Measurements from ENCODE around the gene ACOT9. TPM values are rescaled to one million over a fixed set of nuclear protein-coding genes. Genes with fewer than 3 reads are reported as not detected.
A peak's percentile ranks its signal among the peaks of the same experiment; 100 is the strongest.

Gene ACOT9, protein sequence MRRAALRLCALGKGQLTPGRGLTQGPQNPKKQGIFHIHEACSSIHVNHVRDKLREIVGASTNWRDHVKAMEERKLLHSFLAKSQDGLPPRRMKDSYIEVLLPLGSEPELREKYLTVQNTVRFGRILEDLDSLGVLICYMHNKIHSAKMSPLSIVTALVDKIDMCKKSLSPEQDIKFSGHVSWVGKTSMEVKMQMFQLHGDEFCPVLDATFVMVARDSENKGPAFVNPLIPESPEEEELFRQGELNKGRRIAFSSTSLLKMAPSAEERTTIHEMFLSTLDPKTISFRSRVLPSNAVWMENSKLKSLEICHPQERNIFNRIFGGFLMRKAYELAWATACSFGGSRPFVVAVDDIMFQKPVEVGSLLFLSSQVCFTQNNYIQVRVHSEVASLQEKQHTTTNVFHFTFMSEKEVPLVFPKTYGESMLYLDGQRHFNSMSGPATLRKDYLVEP
- polyA plus RNA-seq (2013): 28.9 TPM

- peaks cover 0 to 5% (median 0%) of the 10 kb centered on the region in 5 experiments for H3K9me3 ChIP-seq (ENCODE audit: control extremely low read depth in 1 of 5, control insufficient read depth in 4 of 5, insufficient read depth in 2 of 5, low read depth in 1 of 5, low read length in 4 of 5)
- POLR2A ChIA-PET: interaction anchor here (0.6 kb wide), 2 partner anchors 14 to 262 kb away, joined by 3 read pairs; no protein-coding TSS in a partner anchor
Observed at GRCh38 chrX:23742697-23743622, at the start of gene ACOT9. Gene ACOT9, minus strand, starts transcription at chrX:23743276. Its CDS starts 132 bp downstream, at chrX:23743144.

DNA sequence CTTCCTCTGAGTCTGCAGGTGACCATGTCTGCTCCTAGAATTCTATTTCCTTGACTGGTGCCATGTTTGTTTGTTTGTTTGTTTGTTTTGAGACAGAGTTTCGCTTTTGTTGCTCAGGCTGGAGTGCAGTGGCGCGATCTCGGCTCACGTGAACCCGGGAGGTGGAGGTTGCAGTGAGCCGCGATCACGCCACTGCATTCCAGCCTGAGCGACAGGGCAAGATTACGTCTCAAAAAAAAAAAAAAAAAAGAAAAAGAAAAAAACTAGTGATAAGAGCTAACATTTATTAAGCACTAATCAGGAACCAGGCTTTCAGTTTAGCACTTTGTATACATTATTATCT lies 47.0 kb upstream of the ACOT9 start:
- ChIA-PET POLR2A (interaction anchor here (0.6 kb wide), 1 partner anchor 13 kb away, joined by 3 read pairs; no protein-coding TSS in a partner anchor), CTCF (interaction anchor here (1.1 kb wide), 1 partner anchor 80 kb away, joined by 3 read pairs; no protein-coding TSS in a partner anchor)
- Histone ChIP-seq H3K4me3 (ENCODE audit: control insufficient read depth in 1 of 7, extremely low read depth in 1 of 7, insufficient read depth in 4 of 7, low read depth in 2 of 7, low read length in 6 of 7) (no peak overlapping the region), H3K9me3 (ENCODE audit: control extremely low read depth in 1 of 5, control insufficient read depth in 4 of 5, insufficient read depth in 2 of 5, low read depth in 1 of 5, low read length in 4 of 5) (no peaks in the 10 kb centered on the region), H3K36me3 (ENCODE audit: control insufficient read depth in 4 of 4, insufficient read depth in 4 of 4, low read length in 3 of 4) (peaks cover 0 to 7% (median 4%) of the 10 kb centered on the region in 4 experiments), H3K4me1 (ENCODE audit: control extremely low read depth in 1 of 4, control insufficient read depth in 4 of 4, insufficient read depth in 4 of 4, low read length in 3 of 4) (peaks cover 0 to 3% (median under 1%) of the 10 kb centered on the region in 4 experiments), H3K27ac (ENCODE audit: insufficient read depth in 1 of 2, low read depth in 1 of 2, low read length in 2 of 2, poor library complexity in 1 of 2, severe bottlenecking in 2 of 2) (no peak overlapping the region), H3K27me3 (replicated peaks in 2 of 5; ENCODE audit: control insufficient read depth in 4 of 5, insufficient read depth in 5 of 5, low read length in 4 of 5) (no peaks in the 10 kb centered on the region)
- 89% methylated on average over 8 of the region's 11 CpGs for WGBS (ENCODE audit: insufficient coverage)
- DNase-seq: no peak

More at GRCh38 chrX:23742697-23743622, at the start of gene ACOT9:
- Histone ChIP-seq H3K4me3 (ENCODE audit: control insufficient read depth in 1 of 7, extremely low read depth in 1 of 7, insufficient read depth in 4 of 7, low read depth in 2 of 7, low read length in 6 of 7) (peak within 1 kb of the TSS; percentile 53 to 84 (median 71)), H3K36me3 (ENCODE audit: control insufficient read depth in 4 of 4, insufficient read depth in 4 of 4, low read length in 3 of 4) (no peaks in the 10 kb centered on the region), H3K27me3 (replicated peaks in 2 of 5; ENCODE audit: control insufficient read depth in 4 of 5, insufficient read depth in 5 of 5, low read length in 4 of 5) (peaks cover 0 to 7% (median 0%) of the 10 kb centered on the region in 5 experiments), H3K27ac (ENCODE audit: insufficient read depth in 1 of 2, low read depth in 1 of 2, low read length in 2 of 2, poor library complexity in 1 of 2, severe bottlenecking in 2 of 2) (peak within 1 kb of the TSS; percentile 40 to 73), H3K4me1 (ENCODE audit: control extremely low read depth in 1 of 4, control insufficient read depth in 4 of 4, insufficient read depth in 4 of 4, low read length in 3 of 4) (peaks cover 0 to 8% (median 2%) of the 10 kb centered on the region in 4 experiments)
- CTCF ChIA-PET: interaction anchor here (0.8 to 2.8 kb wide), 4 partner anchors 11 to 159 kb away, joined by 3 to 14 read pairs (median 3); partner anchors contain the start of gene SAT1
- 30% methylated on average over 72 of the region's 73 CpGs for whole genome bisulfite sequencing (ENCODE audit: insufficient coverage)
- DNase-seq: peak; percentile 81 to 93 (median 90)

- DNase-seq: no peak
- ChIA-PET CTCF (interaction anchor here (0.6 kb wide), 1 partner anchor 119 kb away, joined by 3 read pairs; no protein-coding TSS in a partner anchor), POLR2A (no interaction called here)
- H3K4me3 ChIP-seq (ENCODE audit: control insufficient read depth in 1 of 7, extremely low read depth in 1 of 7, insufficient read depth in 4 of 7, low read depth in 2 of 7, low read length in 6 of 7): no peak overlapping the region
- peaks cover 0 to 6% (median 3%) of the 10 kb centered on the region in 4 experiments for H3K4me1 ChIP-seq (ENCODE audit: control extremely low read depth in 1 of 4, control insufficient read depth in 4 of 4, insufficient read depth in 4 of 4, low read length in 3 of 4)
- H3K36me3 ChIP-seq (ENCODE audit: control insufficient read depth in 4 of 4, insufficient read depth in 4 of 4, low read length in 3 of 4): peaks cover 0 to 7% (median 4%) of the 10 kb centered on the region in 4 experiments
- no peak overlapping the region for H3K27ac ChIP-seq (ENCODE audit: insufficient read depth in 1 of 2, low read depth in 1 of 2, low read length in 2 of 2, poor library complexity in 1 of 2, severe bottlenecking in 2 of 2)
- no peaks in the 10 kb centered on the region for H3K27me3 ChIP-seq (replicated peaks in 2 of 5; ENCODE audit: control insufficient read depth in 4 of 5, insufficient read depth in 5 of 5, low read length in 4 of 5)
- WGBS (ENCODE audit: insufficient coverage): 84% methylated on average over 7 of the region's 8 CpGs
- H3K9me3 ChIP-seq (ENCODE audit: control extremely low read depth in 1 of 5, control insufficient read depth in 4 of 5, insufficient read depth in 2 of 5, low read depth in 1 of 5, low read length in 4 of 5): no peaks in the 10 kb centered on the region
Observed at GRCh38 chrX:23789386-23790154, 46.5 kb upstream of the ACOT9 start.

DNA sequence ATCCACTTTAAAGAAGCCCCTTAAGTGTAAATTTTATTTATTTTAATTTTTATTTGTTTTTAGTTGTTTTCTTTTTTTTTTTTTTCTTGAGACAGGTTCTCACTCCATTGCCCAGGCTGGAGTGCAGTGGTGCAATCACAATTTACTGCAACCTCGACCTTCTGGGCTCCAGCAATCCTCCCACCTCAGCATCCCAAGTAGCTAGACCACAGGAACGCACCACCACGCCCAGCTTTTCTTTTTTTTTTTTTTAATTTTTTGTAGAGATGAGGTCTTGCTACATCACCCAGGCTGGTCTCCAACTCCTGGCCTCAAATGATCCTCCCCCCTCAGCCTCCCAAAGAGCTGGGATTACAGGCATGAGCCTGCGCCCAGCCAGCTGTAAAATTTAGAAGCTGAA lies 45.9 kb upstream of the ACOT9 start:
- WGBS (ENCODE audit: insufficient coverage): 86% methylated on average over 1 of the region's 4 CpGs
- Histone ChIP-seq H3K27me3 (replicated peaks in 2 of 5; ENCODE audit: control insufficient read depth in 4 of 5, insufficient read depth in 5 of 5, low read length in 4 of 5) (no peaks in the 10 kb centered on the region), H3K4me3 (ENCODE audit: control insufficient read depth in 1 of 7, extremely low read depth in 1 of 7, insufficient read depth in 4 of 7, low read depth in 2 of 7, low read length in 6 of 7) (no peak overlapping the region), H3K27ac (ENCODE audit: insufficient read depth in 1 of 2, low read depth in 1 of 2, low read length in 2 of 2, poor library complexity in 1 of 2, severe bottlenecking in 2 of 2) (no peak overlapping the region), H3K9me3 (ENCODE audit: control extremely low read depth in 1 of 5, control insufficient read depth in 4 of 5, insufficient read depth in 2 of 5, low read depth in 1 of 5, low read length in 4 of 5) (no peaks in the 10 kb centered on the region), H3K36me3 (ENCODE audit: control insufficient read depth in 4 of 4, insufficient read depth in 4 of 4, low read length in 3 of 4) (peaks cover 0 to 7% (median 4%) of the 10 kb centered on the region in 4 experiments), H3K4me1 (ENCODE audit: control extremely low read depth in 1 of 4, control insufficient read depth in 4 of 4, insufficient read depth in 4 of 4, low read length in 3 of 4) (peaks cover 0 to 7% (median 3%) of the 10 kb centered on the region in 4 experiments)
- no peak for DNase-seq
- ChIA-PET CTCF (no interaction called here), POLR2A (no interaction called here)

DNA sequence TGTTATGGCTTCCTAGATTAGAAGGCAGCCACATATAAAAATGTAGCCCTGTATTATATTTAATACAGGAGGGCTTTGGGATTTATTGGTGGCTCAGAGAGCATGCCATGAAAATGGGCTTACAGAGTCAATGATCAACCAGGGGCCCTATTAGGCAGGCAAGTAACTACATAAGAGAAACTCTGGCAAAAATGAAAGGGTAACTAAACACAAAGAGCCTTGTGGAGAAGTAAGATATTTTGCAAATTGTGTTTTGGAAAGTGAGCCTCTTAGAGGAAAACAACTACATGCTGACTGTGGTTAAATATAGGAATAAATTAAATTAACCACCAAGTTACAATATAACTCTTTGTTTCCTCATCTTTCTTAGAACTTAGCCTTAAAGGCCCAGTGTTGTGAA lies 45.4 kb upstream of the ACOT9 start:
- no peak overlapping the region for H3K27ac ChIP-seq (ENCODE audit: insufficient read depth in 1 of 2, low read depth in 1 of 2, low read length in 2 of 2, poor library complexity in 1 of 2, severe bottlenecking in 2 of 2)
- POLR2A ChIA-PET: no interaction called here
- DNase-seq: no peak

DNA sequence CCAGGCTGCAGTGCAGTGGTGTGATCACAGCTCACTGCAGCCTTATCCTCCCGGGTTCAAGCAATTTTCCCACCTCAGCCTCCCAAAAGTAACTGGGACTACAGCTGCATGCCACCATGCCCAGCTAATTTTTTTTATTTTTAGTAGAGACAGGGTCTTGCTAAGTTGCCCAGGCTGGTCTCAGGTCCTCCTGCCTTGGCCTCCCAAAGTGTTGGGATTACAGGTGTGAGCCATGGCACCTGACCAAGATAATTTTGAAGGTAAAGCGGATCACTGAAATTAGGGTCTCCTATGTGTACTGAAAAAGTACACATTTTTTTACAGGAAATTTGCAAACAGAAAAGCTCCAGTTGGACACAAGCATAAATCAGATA lies 44.7 kb upstream of the ACOT9 start:
- DNase-seq: no peak
- H3K36me3 ChIP-seq (ENCODE audit: control insufficient read depth in 4 of 4, insufficient read depth in 4 of 4, low read length in 3 of 4): peaks cover 0 to 7% (median 4%) of the 10 kb centered on the region in 4 experiments
- WGBS (ENCODE audit: insufficient coverage): 90% methylated on average over 2 of the region's 2 CpGs
- H3K27ac ChIP-seq (ENCODE audit: insufficient read depth in 1 of 2, low read depth in 1 of 2, low read length in 2 of 2, poor library complexity in 1 of 2, severe bottlenecking in 2 of 2): no peak overlapping the region
- ChIA-PET POLR2A (no interaction called here), CTCF (no interaction called here)
- peaks cover under 1 to 7% (median 3%) of the 10 kb centered on the region in 4 experiments for H3K4me1 ChIP-seq (ENCODE audit: control extremely low read depth in 1 of 4, control insufficient read depth in 4 of 4, insufficient read depth in 4 of 4, low read length in 3 of 4)
- H3K9me3 ChIP-seq (ENCODE audit: control extremely low read depth in 1 of 5, control insufficient read depth in 4 of 5, insufficient read depth in 2 of 5, low read depth in 1 of 5, low read length in 4 of 5): no peaks in the 10 kb centered on the region
- H3K4me3 ChIP-seq (ENCODE audit: control insufficient read depth in 1 of 7, extremely low read depth in 1 of 7, insufficient read depth in 4 of 7, low read depth in 2 of 7, low read length in 6 of 7): no peak overlapping the region
- no peaks in the 10 kb centered on the region for H3K27me3 ChIP-seq (replicated peaks in 2 of 5; ENCODE audit: control insufficient read depth in 4 of 5, insufficient read depth in 5 of 5, low read length in 4 of 5)

More for the DNA sequence above, 45.4 kb upstream of the ACOT9 start:
- Histone ChIP-seq H3K4me1 (ENCODE audit: control extremely low read depth in 1 of 4, control insufficient read depth in 4 of 4, insufficient read depth in 4 of 4, low read length in 3 of 4) (peaks cover 0 to 7% (median 3%) of the 10 kb centered on the region in 4 experiments), H3K4me3 (ENCODE audit: control insufficient read depth in 1 of 7, extremely low read depth in 1 of 7, insufficient read depth in 4 of 7, low read depth in 2 of 7, low read length in 6 of 7) (no peak overlapping the region), H3K27me3 (replicated peaks in 2 of 5; ENCODE audit: control insufficient read depth in 4 of 5, insufficient read depth in 5 of 5, low read length in 4 of 5) (no peaks in the 10 kb centered on the region), H3K36me3 (ENCODE audit: control insufficient read depth in 4 of 4, insufficient read depth in 4 of 4, low read length in 3 of 4) (peaks cover 0 to 7% (median 4%) of the 10 kb centered on the region in 4 experiments), H3K9me3 (ENCODE audit: control extremely low read depth in 1 of 5, control insufficient read depth in 4 of 5, insufficient read depth in 2 of 5, low read depth in 1 of 5, low read length in 4 of 5) (no peaks in the 10 kb centered on the region)
- CTCF ChIA-PET: no interaction called here
